Neural cell (in vitro differentiated cells): ENCODE results near the gene DIS3L2.

Experiments
- EP300 ChIP-seq: fragments of 450-650 bp; conservative IDR thresholded peaks from 2 replicates; pipeline ENCODE4 v1.6.1; 2014; ENCODE audit warnings: antibody characterized with exemption, mild to moderate bottlenecking, moderate library complexity; ENCODE audit not compliant: poor library complexity, severe bottlenecking
- EZH2 ChIP-seq: fragments of 200-600, 300-800 bp; shearing (Covaris generic), sonication (generic); IDR thresholded peaks from 2 replicates; pipeline ENCODE4 v1.6.1; 2014; ENCODE audit warnings: antibody characterized with exemption, low read length, borderline replicate concordance, mild to moderate bottlenecking; ENCODE audit not compliant: insufficient read depth, poor library complexity, severe bottlenecking
- POLR2AphosphoS5 ChIP-seq: IDR thresholded peaks from 2 replicates; pipeline ENCODE4 v1.6.1; 2012
- RAD21 ChIP-seq: fragments of 450-650 bp; conservative IDR thresholded peaks from 2 replicates; pipeline ENCODE4 v1.6.1; 2014; ENCODE audit warnings: antibody characterized with exemption, mild to moderate bottlenecking, moderate library complexity
- SMC3 ChIP-seq: fragments of 450-650 bp; conservative IDR thresholded peaks from 2 replicates; pipeline ENCODE4 v1.6.1; 2014; ENCODE audit warnings: antibody characterized with exemption, mild to moderate bottlenecking, moderate library complexity; ENCODE audit not compliant: poor library complexity
- TAF1 ChIP-seq: IDR thresholded peaks from 2 replicates; pipeline ENCODE4 v1.6.1; 2012; ENCODE audit warnings: low read depth
- TF ChIP-seq, protein P1 (sequence below): fragments of 450-650 bp; IDR thresholded peaks from 2 replicates; pipeline ENCODE4 v1.5.1; 2014; ENCODE audit warnings: antibody characterized with exemption, mild to moderate bottlenecking, moderate library complexity; ENCODE audit not compliant: poor library complexity, severe bottlenecking
- TF ChIP-seq, protein P2 (sequence below): IDR thresholded peaks from 2 replicates; pipeline ENCODE4 v1.6.1; 2012; ENCODE audit warnings: borderline replicate concordance

DNA sequence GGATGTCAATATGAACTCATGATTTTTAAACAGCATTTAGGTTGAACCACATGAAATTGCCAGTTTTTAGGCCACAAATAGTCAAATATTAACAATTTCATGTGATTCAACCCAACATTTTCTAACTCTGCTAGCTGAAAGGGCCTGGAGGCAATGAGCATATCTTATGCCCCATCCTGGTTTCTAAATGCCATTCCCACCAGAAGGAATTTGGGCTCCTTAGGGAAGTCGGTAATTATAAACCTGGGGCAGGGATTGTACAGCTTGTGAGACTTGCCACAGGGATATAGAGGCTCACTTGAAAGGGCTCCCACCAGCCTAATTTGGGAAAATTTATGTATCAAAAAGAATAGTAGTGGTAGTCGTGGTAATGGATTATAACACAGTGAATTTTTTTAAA is 238.7 kb downstream of the DIS3L2 start:
- TF ChIP-seq, protein P1, sequence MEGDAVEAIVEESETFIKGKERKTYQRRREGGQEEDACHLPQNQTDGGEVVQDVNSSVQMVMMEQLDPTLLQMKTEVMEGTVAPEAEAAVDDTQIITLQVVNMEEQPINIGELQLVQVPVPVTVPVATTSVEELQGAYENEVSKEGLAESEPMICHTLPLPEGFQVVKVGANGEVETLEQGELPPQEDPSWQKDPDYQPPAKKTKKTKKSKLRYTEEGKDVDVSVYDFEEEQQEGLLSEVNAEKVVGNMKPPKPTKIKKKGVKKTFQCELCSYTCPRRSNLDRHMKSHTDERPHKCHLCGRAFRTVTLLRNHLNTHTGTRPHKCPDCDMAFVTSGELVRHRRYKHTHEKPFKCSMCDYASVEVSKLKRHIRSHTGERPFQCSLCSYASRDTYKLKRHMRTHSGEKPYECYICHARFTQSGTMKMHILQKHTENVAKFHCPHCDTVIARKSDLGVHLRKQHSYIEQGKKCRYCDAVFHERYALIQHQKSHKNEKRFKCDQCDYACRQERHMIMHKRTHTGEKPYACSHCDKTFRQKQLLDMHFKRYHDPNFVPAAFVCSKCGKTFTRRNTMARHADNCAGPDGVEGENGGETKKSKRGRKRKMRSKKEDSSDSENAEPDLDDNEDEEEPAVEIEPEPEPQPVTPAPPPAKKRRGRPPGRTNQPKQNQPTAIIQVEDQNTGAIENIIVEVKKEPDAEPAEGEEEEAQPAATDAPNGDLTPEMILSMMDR, result no peak
- TF ChIP-seq EZH2, result no peak
- TF ChIP-seq EP300, result no peak
- no peak for TF ChIP-seq POLR2AphosphoS5
- no peak for TF ChIP-seq SMC3
- TF ChIP-seq, protein P2, sequence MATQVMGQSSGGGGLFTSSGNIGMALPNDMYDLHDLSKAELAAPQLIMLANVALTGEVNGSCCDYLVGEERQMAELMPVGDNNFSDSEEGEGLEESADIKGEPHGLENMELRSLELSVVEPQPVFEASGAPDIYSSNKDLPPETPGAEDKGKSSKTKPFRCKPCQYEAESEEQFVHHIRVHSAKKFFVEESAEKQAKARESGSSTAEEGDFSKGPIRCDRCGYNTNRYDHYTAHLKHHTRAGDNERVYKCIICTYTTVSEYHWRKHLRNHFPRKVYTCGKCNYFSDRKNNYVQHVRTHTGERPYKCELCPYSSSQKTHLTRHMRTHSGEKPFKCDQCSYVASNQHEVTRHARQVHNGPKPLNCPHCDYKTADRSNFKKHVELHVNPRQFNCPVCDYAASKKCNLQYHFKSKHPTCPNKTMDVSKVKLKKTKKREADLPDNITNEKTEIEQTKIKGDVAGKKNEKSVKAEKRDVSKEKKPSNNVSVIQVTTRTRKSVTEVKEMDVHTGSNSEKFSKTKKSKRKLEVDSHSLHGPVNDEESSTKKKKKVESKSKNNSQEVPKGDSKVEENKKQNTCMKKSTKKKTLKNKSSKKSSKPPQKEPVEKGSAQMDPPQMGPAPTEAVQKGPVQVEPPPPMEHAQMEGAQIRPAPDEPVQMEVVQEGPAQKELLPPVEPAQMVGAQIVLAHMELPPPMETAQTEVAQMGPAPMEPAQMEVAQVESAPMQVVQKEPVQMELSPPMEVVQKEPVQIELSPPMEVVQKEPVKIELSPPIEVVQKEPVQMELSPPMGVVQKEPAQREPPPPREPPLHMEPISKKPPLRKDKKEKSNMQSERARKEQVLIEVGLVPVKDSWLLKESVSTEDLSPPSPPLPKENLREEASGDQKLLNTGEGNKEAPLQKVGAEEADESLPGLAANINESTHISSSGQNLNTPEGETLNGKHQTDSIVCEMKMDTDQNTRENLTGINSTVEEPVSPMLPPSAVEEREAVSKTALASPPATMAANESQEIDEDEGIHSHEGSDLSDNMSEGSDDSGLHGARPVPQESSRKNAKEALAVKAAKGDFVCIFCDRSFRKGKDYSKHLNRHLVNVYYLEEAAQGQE, result no peak
- no peak for TF ChIP-seq TAF1
- no peak for TF ChIP-seq RAD21
